ENCODE results near the gene FAM216B. TPM values are rescaled to one million over a fixed set of nuclear protein-coding genes. Genes with fewer than 3 reads are reported as not detected.
"Not testable (repeated sequence)": the region's sequence is repeated elsewhere in the genome, so short reads cannot be mapped to it uniquely, and the experiment has no call there.

Gene FAM216B
- total RNA-seq, 1 experiment from 2014 or later = not detected

DNA sequence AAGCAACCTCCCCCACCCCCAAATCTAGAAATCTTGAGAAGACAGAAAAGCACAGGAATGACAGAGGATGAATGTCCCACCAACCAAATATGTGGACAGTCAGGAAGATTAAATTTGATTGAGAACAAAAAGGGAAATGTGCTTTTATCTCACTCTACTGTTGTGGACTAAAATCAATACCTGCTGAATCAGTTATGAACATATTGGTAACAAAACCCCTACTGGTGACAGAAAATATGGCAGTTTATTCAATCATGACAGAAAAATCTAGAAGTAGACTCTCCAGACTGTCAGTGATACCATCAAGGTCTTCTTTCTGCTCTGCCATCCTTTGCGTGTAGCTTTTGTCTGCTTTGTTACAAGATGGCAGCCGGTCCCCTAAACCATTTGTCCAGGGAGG, 35.2 kb downstream of the FAM216B start:
- Histone ChIP-seq H3K4me3 (ENCODE audit: low read depth, low read length, poor library complexity, severe bottlenecking) (no peak overlapping the region), H3K36me3 (ENCODE audit: insufficient read depth, low read length, poor library complexity, severe bottlenecking) (no peaks in the 10 kb centered on the region), H3K9me3 (ENCODE audit: low read depth, low read length, poor library complexity, severe bottlenecking) (no peaks in the 10 kb centered on the region), H3K27me3 (replicated peaks; ENCODE audit: insufficient read depth, low read depth, low read length, poor library complexity) (peaks cover 2% of the 10 kb centered on the region), H3K27ac (ENCODE audit: low read depth, low read length, poor library complexity, severe bottlenecking) (no peak overlapping the region), H3K4me1 (ENCODE audit: insufficient read depth, low read length, poor library complexity, severe bottlenecking) (no peaks in the 10 kb centered on the region)
- BruUV-seq (replicated peaks) = no TSS peak
- CTCF ChIA-PET = interaction anchor here (0.5 kb wide), 1 partner anchor 77 kb away, joined by 8 read pairs; no protein-coding TSS in a partner anchor
- intact Hi-C loops (cut with micrococcal nuclease; ENCODE audit: unreplicated experiment) = no loop called here
- DNase-seq (ENCODE audit: low spot score) = no peak
- POLR2A ChIA-PET (ENCODE audit: low non-redundant PET) = no interaction called here
- no peak for TF ChIP-seq EZH2 (IDR thresholded peaks at IDR 0.05; ENCODE audit: borderline replicate concordance, low read depth, low read length, poor library complexity, severe bottlenecking)
- TF ChIP-seq, protein P1, sequence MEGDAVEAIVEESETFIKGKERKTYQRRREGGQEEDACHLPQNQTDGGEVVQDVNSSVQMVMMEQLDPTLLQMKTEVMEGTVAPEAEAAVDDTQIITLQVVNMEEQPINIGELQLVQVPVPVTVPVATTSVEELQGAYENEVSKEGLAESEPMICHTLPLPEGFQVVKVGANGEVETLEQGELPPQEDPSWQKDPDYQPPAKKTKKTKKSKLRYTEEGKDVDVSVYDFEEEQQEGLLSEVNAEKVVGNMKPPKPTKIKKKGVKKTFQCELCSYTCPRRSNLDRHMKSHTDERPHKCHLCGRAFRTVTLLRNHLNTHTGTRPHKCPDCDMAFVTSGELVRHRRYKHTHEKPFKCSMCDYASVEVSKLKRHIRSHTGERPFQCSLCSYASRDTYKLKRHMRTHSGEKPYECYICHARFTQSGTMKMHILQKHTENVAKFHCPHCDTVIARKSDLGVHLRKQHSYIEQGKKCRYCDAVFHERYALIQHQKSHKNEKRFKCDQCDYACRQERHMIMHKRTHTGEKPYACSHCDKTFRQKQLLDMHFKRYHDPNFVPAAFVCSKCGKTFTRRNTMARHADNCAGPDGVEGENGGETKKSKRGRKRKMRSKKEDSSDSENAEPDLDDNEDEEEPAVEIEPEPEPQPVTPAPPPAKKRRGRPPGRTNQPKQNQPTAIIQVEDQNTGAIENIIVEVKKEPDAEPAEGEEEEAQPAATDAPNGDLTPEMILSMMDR (conservative IDR thresholded peaks at IDR 0.05; ENCODE audit: low read depth, low read length) = 0 out of 2 replicates have a peak, but pooled peaks have one; percentile 15

DNA sequence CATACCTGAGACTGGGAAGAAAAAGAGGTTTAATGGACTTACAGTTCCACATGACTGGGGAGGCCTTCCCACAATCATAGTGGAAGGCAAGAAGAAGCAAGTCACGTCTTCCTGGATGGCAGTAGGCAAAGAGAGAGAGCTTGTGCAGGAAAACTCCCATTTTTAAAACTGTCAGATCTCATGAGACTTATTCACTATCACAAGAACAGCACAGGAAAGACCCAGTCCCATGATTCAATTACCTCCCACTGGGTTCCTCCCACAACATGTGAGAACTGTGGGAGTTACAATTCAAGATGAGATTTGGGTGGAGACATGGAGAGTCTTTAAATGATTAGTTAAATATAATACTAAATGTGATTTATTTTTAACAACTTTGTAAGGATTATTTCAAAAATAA, 38.3 kb downstream of the FAM216B start:
- H3K36me3 ChIP-seq (ENCODE audit: insufficient read depth, low read length, poor library complexity, severe bottlenecking); intact Hi-C loops (cut with micrococcal nuclease; ENCODE audit: unreplicated experiment); H3K27ac ChIP-seq (ENCODE audit: low read depth, low read length, poor library complexity, severe bottlenecking); H3K4me3 ChIP-seq (ENCODE audit: low read depth, low read length, poor library complexity, severe bottlenecking); POLR2A ChIA-PET (ENCODE audit: low non-redundant PET); H3K9me3 ChIP-seq (ENCODE audit: low read depth, low read length, poor library complexity, severe bottlenecking); CTCF ChIA-PET; H3K4me1 ChIP-seq (ENCODE audit: insufficient read depth, low read length, poor library complexity, severe bottlenecking); BruUV-seq (replicated peaks); H3K27me3 ChIP-seq (replicated peaks; ENCODE audit: insufficient read depth, low read depth, low read length, poor library complexity): not testable (repeated sequence)
- peak; percentile 9 for DNase-seq (ENCODE audit: low spot score)

DNA sequence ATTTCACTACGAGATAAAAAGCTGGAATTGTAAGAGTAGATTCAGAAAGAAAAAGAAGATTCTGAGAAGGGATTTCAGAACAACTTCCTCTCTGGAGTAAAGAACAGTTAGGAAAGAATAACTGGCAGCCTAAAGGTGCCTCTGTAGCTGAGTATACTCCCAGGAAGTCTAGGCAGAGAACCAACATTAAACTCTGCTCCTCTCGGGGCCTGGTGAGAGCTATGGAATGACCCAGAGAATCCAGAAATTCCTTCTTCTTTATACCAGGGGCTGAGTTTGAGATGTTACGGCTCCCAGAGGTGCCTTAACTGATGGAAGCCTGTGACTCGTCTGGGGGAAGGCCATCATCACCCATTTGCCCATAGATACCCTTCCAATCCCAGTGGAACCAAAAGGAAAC, 39.1 kb downstream of the FAM216B start:
- CTCF ChIA-PET = no interaction called here
- Histone ChIP-seq H3K27me3 (replicated peaks; ENCODE audit: insufficient read depth, low read depth, low read length, poor library complexity) (peaks cover 3% of the 10 kb centered on the region), H3K36me3 (ENCODE audit: insufficient read depth, low read length, poor library complexity, severe bottlenecking) (no peaks in the 10 kb centered on the region), H3K4me3 (ENCODE audit: low read depth, low read length, poor library complexity, severe bottlenecking) (no peak overlapping the region), H3K27ac (ENCODE audit: low read depth, low read length, poor library complexity, severe bottlenecking) (no peak overlapping the region), H3K4me1 (ENCODE audit: insufficient read depth, low read length, poor library complexity, severe bottlenecking) (no peaks in the 10 kb centered on the region), H3K9me3 (ENCODE audit: low read depth, low read length, poor library complexity, severe bottlenecking) (no peaks in the 10 kb centered on the region)
- POLR2A ChIA-PET (ENCODE audit: low non-redundant PET) = no interaction called here
- no peak for TF ChIP-seq EZH2 (IDR thresholded peaks at IDR 0.05; ENCODE audit: borderline replicate concordance, low read depth, low read length, poor library complexity, severe bottlenecking)
- TF ChIP-seq, protein P1 (conservative IDR thresholded peaks at IDR 0.05; ENCODE audit: low read depth, low read length) = no peak
- DNase-seq (ENCODE audit: low spot score) = no peak
- intact Hi-C loops (cut with micrococcal nuclease; ENCODE audit: unreplicated experiment) = no loop called here
- no TSS peak for BruUV-seq (replicated peaks)

- H3K4me1 ChIP-seq (ENCODE audit: insufficient read depth, low read length, poor library complexity, severe bottlenecking) = no peaks in the 10 kb centered on the region
- no peak for TF ChIP-seq EZH2 (IDR thresholded peaks at IDR 0.05; ENCODE audit: borderline replicate concordance, low read depth, low read length, poor library complexity, severe bottlenecking)
- TF ChIP-seq, protein P1 (conservative IDR thresholded peaks at IDR 0.05; ENCODE audit: low read depth, low read length) = no peak
- intact Hi-C loops (cut with micrococcal nuclease; ENCODE audit: unreplicated experiment) = no loop called here
- no peak for DNase-seq (ENCODE audit: low spot score)
- no TSS peak for BruUV-seq (replicated peaks)
- ChIA-PET CTCF (no interaction called here), POLR2A (ENCODE audit: low non-redundant PET) (no interaction called here)
- no peak overlapping the region for H3K4me3 ChIP-seq (ENCODE audit: low read depth, low read length, poor library complexity, severe bottlenecking)
- H3K27me3 ChIP-seq (replicated peaks; ENCODE audit: insufficient read depth, low read depth, low read length, poor library complexity) = peaks cover 3% of the 10 kb centered on the region
- no peaks in the 10 kb centered on the region for H3K36me3 ChIP-seq (ENCODE audit: insufficient read depth, low read length, poor library complexity, severe bottlenecking)
- no peak overlapping the region for H3K27ac ChIP-seq (ENCODE audit: low read depth, low read length, poor library complexity, severe bottlenecking)
- no peaks in the 10 kb centered on the region for H3K9me3 ChIP-seq (ENCODE audit: low read depth, low read length, poor library complexity, severe bottlenecking)
Measured at GRCh38 chr13:42821437-42821836, 40.1 kb downstream of the FAM216B start.
